Measurements from ENCODE around the gene ZBED3. TPM values are rescaled to one million over a fixed set of nuclear protein-coding genes. Genes with fewer than 3 reads are reported as not detected.

The ZBED3 gene
- total and polyA plus RNA-seq, 2 of the 4 experiments (the other 2 are of a cell fraction) = 0.18 to 2.5 TPM

DNA sequence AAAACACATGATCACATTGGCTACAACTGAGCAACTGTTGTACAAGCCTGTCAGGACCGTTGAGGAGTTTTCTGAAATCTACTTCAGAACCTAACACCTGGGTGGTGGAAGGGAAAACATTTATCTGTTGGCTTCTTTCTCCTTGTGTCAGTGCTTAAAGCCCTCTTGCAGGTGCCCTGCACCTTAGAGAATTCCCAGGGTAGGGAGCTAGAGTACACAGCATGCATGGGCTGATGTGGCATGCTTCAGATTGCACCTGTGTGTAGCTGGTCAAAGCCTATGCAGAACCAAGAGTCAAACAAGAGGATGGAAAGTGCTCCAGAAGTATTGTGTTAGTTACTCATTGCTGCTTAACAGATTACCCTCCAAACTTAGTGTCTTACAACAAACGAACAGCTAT, 33.6 kb upstream of the ZBED3 start:
- no peak for ATAC-seq (ENCODE audit: low read depth)
- H2BK5ac ChIP-seq (ENCODE audit: low read depth, low read length, poor library complexity, severe bottlenecking) = no peak overlapping the region
- no peaks in the 10 kb centered on the region for H3K79me1 ChIP-seq (ENCODE audit: low read depth in 1 of 2, low read length in 2 of 2)
- H3K14ac ChIP-seq (replicated peaks; ENCODE audit: low read depth, low read length) = no peak overlapping the region
- no peak overlapping the region for H4K5ac ChIP-seq (ENCODE audit: low read depth, low read length)
- DNase-seq = no peak
- no peak overlapping the region for H2AK5ac ChIP-seq (ENCODE audit: low read depth, low read length)
- no peak overlapping the region for H3K56ac ChIP-seq (ENCODE audit: extremely low read depth, insufficient read depth, low read length)
- no peak overlapping the region for H2AK9ac ChIP-seq (replicated peaks; ENCODE audit: low read depth, low read length, poor library complexity)
- 80% methylated on average over 1 of the region's 2 CpGs; no CpG with 5 or more reads in 1 of the 2 experiments for WGBS, 2 experiments (ENCODE audit: extremely low coverage in 2 of 2, insufficient read length in 1 of 2)
- no peak overlapping the region for H2BK120ac ChIP-seq (ENCODE audit: low read depth, low read length)
- no peak overlapping the region for H3K9ac ChIP-seq (ENCODE audit: low read depth, low read length)
- H3K9me3 ChIP-seq (ENCODE audit: control insufficient read depth, insufficient read depth, low read length) = no peaks in the 10 kb centered on the region; the same call in 1 of the 2 replicates
- no peak overlapping the region for H4K8ac ChIP-seq (ENCODE audit: low read depth in 2 of 2, low read length in 2 of 2)
- BruUV-seq (replicated peaks) = no TSS peak
- H3K9me1 ChIP-seq (ENCODE audit: insufficient read depth, low read length) = no peaks in the 10 kb centered on the region
- H3K4me2 ChIP-seq (ENCODE audit: low read depth, low read length) = no peak overlapping the region
- H3K18ac ChIP-seq (ENCODE audit: low read depth, low read length) = no peak overlapping the region
- in situ Hi-C loops (cut with MboI; ENCODE audit: low sequenced_read_pairs) = no loop called here
- no peak overlapping the region for H2BK20ac ChIP-seq (ENCODE audit: low read depth, low read length)
- H2BK15ac ChIP-seq (ENCODE audit: low read depth, low read length) = no peak overlapping the region
- H3K4ac ChIP-seq (ENCODE audit: low read depth, low read length) = no peak overlapping the region
- no peaks in the 10 kb centered on the region for H4K20me1 ChIP-seq (ENCODE audit: insufficient read depth, low read length)
- H2AFZ ChIP-seq (replicated peaks; ENCODE audit: low read length, poor library complexity) = no peak overlapping the region
- no peaks in the 10 kb centered on the region for H3K36me3 ChIP-seq (ENCODE audit: control insufficient read depth, insufficient read depth, low read length)
- intact Hi-C loops (cut with micrococcal nuclease) = no loop called here
- TF ChIP-seq NFE2L2 (IDR thresholded peaks at IDR 0.05; ENCODE audit: low read depth, low read length) = no peak
- TF ChIP-seq, protein P1, sequence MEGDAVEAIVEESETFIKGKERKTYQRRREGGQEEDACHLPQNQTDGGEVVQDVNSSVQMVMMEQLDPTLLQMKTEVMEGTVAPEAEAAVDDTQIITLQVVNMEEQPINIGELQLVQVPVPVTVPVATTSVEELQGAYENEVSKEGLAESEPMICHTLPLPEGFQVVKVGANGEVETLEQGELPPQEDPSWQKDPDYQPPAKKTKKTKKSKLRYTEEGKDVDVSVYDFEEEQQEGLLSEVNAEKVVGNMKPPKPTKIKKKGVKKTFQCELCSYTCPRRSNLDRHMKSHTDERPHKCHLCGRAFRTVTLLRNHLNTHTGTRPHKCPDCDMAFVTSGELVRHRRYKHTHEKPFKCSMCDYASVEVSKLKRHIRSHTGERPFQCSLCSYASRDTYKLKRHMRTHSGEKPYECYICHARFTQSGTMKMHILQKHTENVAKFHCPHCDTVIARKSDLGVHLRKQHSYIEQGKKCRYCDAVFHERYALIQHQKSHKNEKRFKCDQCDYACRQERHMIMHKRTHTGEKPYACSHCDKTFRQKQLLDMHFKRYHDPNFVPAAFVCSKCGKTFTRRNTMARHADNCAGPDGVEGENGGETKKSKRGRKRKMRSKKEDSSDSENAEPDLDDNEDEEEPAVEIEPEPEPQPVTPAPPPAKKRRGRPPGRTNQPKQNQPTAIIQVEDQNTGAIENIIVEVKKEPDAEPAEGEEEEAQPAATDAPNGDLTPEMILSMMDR (conservative IDR thresholded peaks at IDR 0.05; ENCODE audit: low read depth, low read length) = no peak
- TF ChIP-seq MAZ (IDR thresholded peaks at IDR 0.05; ENCODE audit: borderline replicate concordance, low read depth, low read length) = no peak
- no peak for TF ChIP-seq FOS (IDR thresholded peaks at IDR 0.05; ENCODE audit: low read depth, low read length)
- TF ChIP-seq SMC3 (IDR thresholded peaks at IDR 0.05; ENCODE audit: low read depth, low read length) = no peak
- TF ChIP-seq BHLHE40 (IDR thresholded peaks at IDR 0.05; ENCODE audit: low read depth, low read length) = no peak
- no peak for TF ChIP-seq RAD21 (IDR thresholded peaks at IDR 0.05; ENCODE audit: low read length)
- no peak for TF ChIP-seq RFX5 (IDR thresholded peaks at IDR 0.05; ENCODE audit: low read depth, low read length)
- no peak for TF ChIP-seq MXI1 (IDR thresholded peaks at IDR 0.05; ENCODE audit: borderline replicate concordance, low read depth, low read length)
- TF ChIP-seq, protein P2, sequence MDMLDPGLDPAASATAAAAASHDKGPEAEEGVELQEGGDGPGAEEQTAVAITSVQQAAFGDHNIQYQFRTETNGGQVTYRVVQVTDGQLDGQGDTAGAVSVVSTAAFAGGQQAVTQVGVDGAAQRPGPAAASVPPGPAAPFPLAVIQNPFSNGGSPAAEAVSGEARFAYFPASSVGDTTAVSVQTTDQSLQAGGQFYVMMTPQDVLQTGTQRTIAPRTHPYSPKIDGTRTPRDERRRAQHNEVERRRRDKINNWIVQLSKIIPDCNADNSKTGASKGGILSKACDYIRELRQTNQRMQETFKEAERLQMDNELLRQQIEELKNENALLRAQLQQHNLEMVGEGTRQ (IDR thresholded peaks at IDR 0.05; ENCODE audit: low read depth, low read length) = no peak
- TF ChIP-seq, protein P3, sequence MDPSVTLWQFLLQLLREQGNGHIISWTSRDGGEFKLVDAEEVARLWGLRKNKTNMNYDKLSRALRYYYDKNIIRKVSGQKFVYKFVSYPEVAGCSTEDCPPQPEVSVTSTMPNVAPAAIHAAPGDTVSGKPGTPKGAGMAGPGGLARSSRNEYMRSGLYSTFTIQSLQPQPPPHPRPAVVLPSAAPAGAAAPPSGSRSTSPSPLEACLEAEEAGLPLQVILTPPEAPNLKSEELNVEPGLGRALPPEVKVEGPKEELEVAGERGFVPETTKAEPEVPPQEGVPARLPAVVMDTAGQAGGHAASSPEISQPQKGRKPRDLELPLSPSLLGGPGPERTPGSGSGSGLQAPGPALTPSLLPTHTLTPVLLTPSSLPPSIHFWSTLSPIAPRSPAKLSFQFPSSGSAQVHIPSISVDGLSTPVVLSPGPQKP (IDR thresholded peaks at IDR 0.05; ENCODE audit: borderline replicate concordance, low read depth, low read length) = no peak
- TF ChIP-seq POLR2A (IDR thresholded peaks at IDR 0.05; ENCODE audit: low read depth, low read length) = no peak
- TF ChIP-seq RCOR1 (IDR thresholded peaks at IDR 0.05; ENCODE audit: insufficient replicate concordance, low read length) = no peak
- no peak for TF ChIP-seq CEBPB (IDR thresholded peaks at IDR 0.05; ENCODE audit: low read depth, low read length)
- no peak for TF ChIP-seq CHD1 (IDR thresholded peaks at IDR 0.05; ENCODE audit: low read depth, low read length)
- TF ChIP-seq MAFK (IDR thresholded peaks at IDR 0.05; ENCODE audit: low read depth, low read length) = no peak
- dilution Hi-C loops (cut with HindIII; ENCODE audit: low sequenced_read_pairs, unreplicated experiment) = no loop called here
- ChIA-PET POLR2A (ENCODE audit: unreplicated experiment) (no interaction called here), CTCF (no interaction called here)
- no peak overlapping the region for H3K23ac ChIP-seq (ENCODE audit: low read depth, low read length)
- H3K27ac ChIP-seq (ENCODE audit: insufficient read depth, low read length) = no peak overlapping the region
- no peak overlapping the region for H4K91ac ChIP-seq (ENCODE audit: insufficient read depth, low read depth, low read length)
- H3K27me3 ChIP-seq (ENCODE audit: control insufficient read depth, insufficient read depth, low read length) = peaks cover 9% of the 10 kb centered on the region
- H3K4me1 ChIP-seq (ENCODE audit: control insufficient read depth, insufficient read depth, low read length) = no peaks in the 10 kb centered on the region
- H3K4me3 ChIP-seq (ENCODE audit: insufficient read depth, low read depth, low read length) = no peak overlapping the region
